ENCODE data around the gene LCE3B. TPM values are rescaled to one million over a fixed set of nuclear protein-coding genes. Genes with fewer than 3 reads are reported as not detected.

LCE3B gene
- total RNA-seq, 1 donor, result not detected

GRCh38 chr1:152656459-152656858 is 42.8 kb downstream of the LCE3B start:
- no peak overlapping the region for H3K4me3 ChIP-seq (ENCODE audit: low read depth, low read length)
- no peak for DNase-seq (ENCODE audit: low read depth)
- TF ChIP-seq, protein P1, sequence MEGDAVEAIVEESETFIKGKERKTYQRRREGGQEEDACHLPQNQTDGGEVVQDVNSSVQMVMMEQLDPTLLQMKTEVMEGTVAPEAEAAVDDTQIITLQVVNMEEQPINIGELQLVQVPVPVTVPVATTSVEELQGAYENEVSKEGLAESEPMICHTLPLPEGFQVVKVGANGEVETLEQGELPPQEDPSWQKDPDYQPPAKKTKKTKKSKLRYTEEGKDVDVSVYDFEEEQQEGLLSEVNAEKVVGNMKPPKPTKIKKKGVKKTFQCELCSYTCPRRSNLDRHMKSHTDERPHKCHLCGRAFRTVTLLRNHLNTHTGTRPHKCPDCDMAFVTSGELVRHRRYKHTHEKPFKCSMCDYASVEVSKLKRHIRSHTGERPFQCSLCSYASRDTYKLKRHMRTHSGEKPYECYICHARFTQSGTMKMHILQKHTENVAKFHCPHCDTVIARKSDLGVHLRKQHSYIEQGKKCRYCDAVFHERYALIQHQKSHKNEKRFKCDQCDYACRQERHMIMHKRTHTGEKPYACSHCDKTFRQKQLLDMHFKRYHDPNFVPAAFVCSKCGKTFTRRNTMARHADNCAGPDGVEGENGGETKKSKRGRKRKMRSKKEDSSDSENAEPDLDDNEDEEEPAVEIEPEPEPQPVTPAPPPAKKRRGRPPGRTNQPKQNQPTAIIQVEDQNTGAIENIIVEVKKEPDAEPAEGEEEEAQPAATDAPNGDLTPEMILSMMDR (IDR thresholded peaks at IDR 0.05; ENCODE audit: insufficient read depth, low read depth, low read length), result no peak

DNA sequence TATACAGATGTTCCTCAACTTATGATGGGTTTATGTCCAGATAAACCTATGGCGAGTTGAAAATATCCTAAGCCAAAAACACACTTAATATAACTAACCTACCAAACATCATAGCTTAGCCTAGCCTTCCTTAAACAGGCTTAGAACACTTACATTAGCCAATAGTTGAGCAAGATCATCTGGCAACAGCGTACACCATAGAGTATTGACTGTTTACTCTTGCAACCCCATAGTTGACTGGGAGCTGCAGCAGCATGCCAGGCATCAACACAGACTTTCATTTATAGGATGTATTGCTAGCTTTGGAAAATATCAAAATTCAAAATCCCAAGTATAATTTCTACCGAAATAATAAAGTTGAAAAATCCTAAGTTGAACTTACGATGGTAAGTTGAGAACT is 44.1 kb downstream of the LCE3B start:
- no peak overlapping the region for H3K4me3 ChIP-seq (ENCODE audit: low read depth, low read length)
- TF ChIP-seq, protein P1 (IDR thresholded peaks at IDR 0.05; ENCODE audit: insufficient read depth, low read depth, low read length), result no peak
- DNase-seq (ENCODE audit: low read depth), result no peak

DNA sequence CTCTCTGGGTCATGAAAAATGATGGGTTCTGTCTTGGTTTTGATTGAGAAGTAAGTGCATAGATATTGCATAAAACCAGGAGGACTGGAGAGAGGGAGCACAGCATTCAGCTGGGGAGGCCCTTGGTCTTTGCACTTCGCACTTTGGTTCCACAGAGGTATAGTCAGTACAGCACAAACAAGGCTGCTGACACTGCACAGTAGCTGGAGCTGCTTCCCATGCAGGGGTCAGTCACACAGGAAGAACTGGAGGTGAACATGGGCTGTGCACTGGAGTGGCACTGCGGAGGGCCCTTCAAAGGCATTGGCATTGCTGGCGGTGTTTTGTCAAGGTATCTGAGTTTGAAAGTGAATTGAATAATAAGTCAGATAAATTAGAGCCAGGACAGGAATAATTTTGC is 45.0 kb downstream of the LCE3B start:
- TF ChIP-seq, protein P1 (IDR thresholded peaks at IDR 0.05; ENCODE audit: insufficient read depth, low read depth, low read length), result no peak
- no peak overlapping the region for H3K4me3 ChIP-seq (ENCODE audit: low read depth, low read length)
- no peak for DNase-seq (ENCODE audit: low read depth)

DNA sequence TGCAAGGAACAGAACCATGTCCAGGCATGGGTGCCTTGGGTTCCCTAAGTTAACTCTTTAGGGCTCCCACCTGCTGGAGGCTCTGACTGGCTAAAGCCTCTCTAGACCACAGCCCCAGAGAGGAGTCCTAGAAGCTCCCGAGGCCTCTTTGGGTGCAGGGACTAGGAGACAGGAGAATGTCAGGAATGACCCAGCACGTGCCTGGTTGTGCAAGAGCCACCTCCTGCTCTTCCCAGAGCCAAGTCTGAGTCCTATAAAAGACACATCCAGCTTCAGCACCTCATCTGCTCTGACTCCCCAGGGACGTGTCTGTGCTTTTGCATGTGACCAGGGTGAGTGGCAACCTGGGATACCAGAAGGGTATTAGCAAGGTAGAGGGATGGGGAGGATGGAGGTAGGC is 49.5 kb downstream of the LCE3B start, which contains the start of gene LCE2D:
TSS of gene LCE2D (plus strand) at position 283 of the 400 bp plus-strand sequence. CDS start 726 bp downstream, outside the sequence.
- TF ChIP-seq, protein P1 (IDR thresholded peaks at IDR 0.05; ENCODE audit: insufficient read depth, low read depth, low read length), result no peak
- DNase-seq (ENCODE audit: low read depth), result no peak
- H3K4me3 ChIP-seq (ENCODE audit: low read depth, low read length), result no peak within 1 kb of the TSS

Small RNA genes within 50 kb of the gene (small RNA-seq; reads per million reads assigned to genes)
- gene LCE3A, result not detected
- not detected for gene LCE3B

Other genes with a start within 250 kb of the LCE3B start
- gene CRNN, start 199.5 kb upstream of the LCE3B start, total RNA-seq, result not detected in 2 replicates
- gene LCE5A, start 103.0 kb upstream of the LCE3B start, total RNA-seq, result not detected in 2 replicates
- gene CRCT1, start 99.3 kb upstream of the LCE3B start, total RNA-seq, result not detected in 2 replicates
- not detected in 2 replicates for gene LCE3E, start 47.0 kb upstream of the LCE3B start, total RNA-seq
- gene LCE3D, start 33.3 kb upstream of the LCE3B start, total RNA-seq, result not detected in 2 replicates
- gene LCE3C, start 13.6 kb upstream of the LCE3B start, total RNA-seq, result not detected in 2 replicates
- gene LCE3A, start 9.3 kb downstream of the LCE3B start, total RNA-seq, result not detected in 2 replicates
- gene LCE2D, start 49.6 kb downstream of the LCE3B start, total RNA-seq, result not detected in 2 replicates
- gene LCE2C, start 61.5 kb downstream of the LCE3B start, total RNA-seq, result not detected in 2 replicates
- gene LCE2B, start 72.3 kb downstream of the LCE3B start, total RNA-seq, result not detected in 2 replicates
- gene LCE2A, start 84.5 kb downstream of the LCE3B start, total RNA-seq, result 0.43 TPM in 1 of 2 replicates, not detected in the other
- gene LCE4A, start 94.3 kb downstream of the LCE3B start, total RNA-seq, result not detected in 2 replicates
- gene KPRP, start 144.2 kb downstream of the LCE3B start, total RNA-seq, result not detected in 2 replicates
- not detected in 2 replicates for gene LCE1F, start 161.3 kb downstream of the LCE3B start, total RNA-seq
- gene LCE1E, start 172.4 kb downstream of the LCE3B start, total RNA-seq, result not detected in 2 replicates
- gene LCE1D, start 182.9 kb downstream of the LCE3B start, total RNA-seq, result not detected in 2 replicates
- not detected in 2 replicates for gene LCE1C, start 192.8 kb downstream of the LCE3B start, total RNA-seq
- not detected in 2 replicates for gene LCE1B, start 198.2 kb downstream of the LCE3B start, total RNA-seq
- not detected in 2 replicates for gene LCE1A, start 213.7 kb downstream of the LCE3B start, total RNA-seq
- not detected in 2 replicates for gene LCE6A, start 229.0 kb downstream of the LCE3B start, total RNA-seq
- gene LCE7A, start 246.2 kb downstream of the LCE3B start, total RNA-seq, result not detected in 2 replicates